ENCODE data around the gene PIF1. TPM values are rescaled to one million over a fixed set of nuclear protein-coding genes. Genes with fewer than 3 reads are reported as not detected.

Gene PIF1
- total RNA-seq, 4 donors from 2014 or later: 0.17 to 0.26 TPM; not detected in 2

DNA sequence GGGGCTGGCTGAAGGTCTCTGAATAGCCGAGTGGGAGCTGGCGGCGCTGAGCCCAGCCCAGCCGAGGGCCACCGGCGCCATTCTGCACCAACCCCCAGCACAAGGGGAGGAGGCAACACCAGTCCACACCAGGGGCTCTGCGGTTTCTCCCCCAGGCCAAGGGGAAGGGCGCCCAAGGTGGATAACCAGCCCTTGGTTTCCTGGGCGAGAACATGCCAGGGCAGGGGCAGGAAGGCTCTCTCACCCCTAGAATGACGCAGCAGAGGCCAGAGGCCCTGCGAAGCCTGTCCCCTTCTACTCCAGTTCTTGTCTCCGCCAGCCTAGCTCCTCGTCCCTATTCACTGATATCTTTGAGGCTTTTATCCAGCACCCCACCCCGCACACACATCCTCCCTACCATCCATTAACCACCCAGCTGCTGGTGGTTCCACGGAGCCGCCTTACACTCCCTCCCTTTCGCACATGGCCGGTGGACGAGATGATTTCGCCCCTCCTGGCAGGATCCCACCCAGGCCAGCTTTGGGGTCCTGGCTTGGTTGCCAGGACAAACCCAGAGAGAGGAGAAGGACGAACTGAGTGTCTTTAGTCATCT lies 51.3 kb downstream of the PIF1 start:
- Histone ChIP-seq H3K36me3 (no peaks in the 10 kb centered on the region), H3K4me1 (peaks cover 0 to 3% of the 10 kb centered on the region in 2 donors), H3K27ac (peak overlapping the region; percentile 8 to 64 (median 33)), H3K4me3 (peak overlapping the region in 3 of 4 donors; percentile 20 to 61 (median 58)), H3K27me3 (peaks cover 8 to 13% (median 9%) of the 10 kb centered on the region in 3 donors), H3K9me3 (no peaks in the 10 kb centered on the region)
- no peak for DNase-seq
- ATAC-seq: no peak
- TF ChIP-seq, protein P1, sequence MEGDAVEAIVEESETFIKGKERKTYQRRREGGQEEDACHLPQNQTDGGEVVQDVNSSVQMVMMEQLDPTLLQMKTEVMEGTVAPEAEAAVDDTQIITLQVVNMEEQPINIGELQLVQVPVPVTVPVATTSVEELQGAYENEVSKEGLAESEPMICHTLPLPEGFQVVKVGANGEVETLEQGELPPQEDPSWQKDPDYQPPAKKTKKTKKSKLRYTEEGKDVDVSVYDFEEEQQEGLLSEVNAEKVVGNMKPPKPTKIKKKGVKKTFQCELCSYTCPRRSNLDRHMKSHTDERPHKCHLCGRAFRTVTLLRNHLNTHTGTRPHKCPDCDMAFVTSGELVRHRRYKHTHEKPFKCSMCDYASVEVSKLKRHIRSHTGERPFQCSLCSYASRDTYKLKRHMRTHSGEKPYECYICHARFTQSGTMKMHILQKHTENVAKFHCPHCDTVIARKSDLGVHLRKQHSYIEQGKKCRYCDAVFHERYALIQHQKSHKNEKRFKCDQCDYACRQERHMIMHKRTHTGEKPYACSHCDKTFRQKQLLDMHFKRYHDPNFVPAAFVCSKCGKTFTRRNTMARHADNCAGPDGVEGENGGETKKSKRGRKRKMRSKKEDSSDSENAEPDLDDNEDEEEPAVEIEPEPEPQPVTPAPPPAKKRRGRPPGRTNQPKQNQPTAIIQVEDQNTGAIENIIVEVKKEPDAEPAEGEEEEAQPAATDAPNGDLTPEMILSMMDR (IDR thresholded peaks at IDR 0.05 in 4 of 5, conservative IDR thresholded peaks at IDR 0.05 in 1 of 5): no peak
- no peak for TF ChIP-seq POLR2A (IDR thresholded peaks at IDR 0.05)
- in situ Hi-C loops (cut with MboI; ENCODE audit: low sequenced_read_pairs in 4 of 4) (no loop called here), intact Hi-C loops (cut with DNase I; ENCODE audit: low total_unique reads) (no loop called here)

DNA sequence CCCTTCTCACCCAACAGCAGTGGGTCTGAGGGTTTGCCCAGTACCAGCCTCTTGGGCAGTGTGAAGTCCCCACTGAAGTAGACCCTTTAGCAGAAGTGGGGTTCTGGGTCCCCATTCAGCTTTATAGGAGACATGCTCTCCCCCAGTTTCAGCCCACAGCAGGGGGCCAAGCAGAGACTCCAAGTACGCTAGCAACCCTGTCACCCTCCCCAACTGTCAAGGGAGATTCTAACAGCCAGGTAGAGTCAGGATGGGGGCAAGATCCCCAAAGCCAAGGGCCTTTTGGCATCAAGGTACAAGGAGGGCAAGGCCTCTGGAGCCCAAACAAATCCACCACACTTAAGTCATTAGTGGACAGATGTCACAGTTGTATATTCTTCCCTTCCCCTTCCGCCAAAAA lies 51.8 kb downstream of the PIF1 start:
- Histone ChIP-seq H3K27me3 (peaks cover 8 to 13% (median 9%) of the 10 kb centered on the region in 3 donors), H3K27ac (peak overlapping the region in 3 of 4 donors; percentile 8 to 64 (median 25)), H3K9me3 (no peaks in the 10 kb centered on the region), H3K4me3 (peak overlapping the region in 2 of 4 donors; percentile 20 to 58), H3K36me3 (no peaks in the 10 kb centered on the region), H3K4me1 (peaks cover 0 to 3% of the 10 kb centered on the region in 2 donors)
- TF ChIP-seq, protein P1 (IDR thresholded peaks at IDR 0.05 in 4 of 5, conservative IDR thresholded peaks at IDR 0.05 in 1 of 5): no peak
- no peak for TF ChIP-seq POLR2A (IDR thresholded peaks at IDR 0.05)
- ATAC-seq (no peak), DNase-seq (no peak)
- in situ Hi-C loops (cut with MboI; ENCODE audit: low sequenced_read_pairs in 4 of 4): no loop called here
- intact Hi-C loops (cut with DNase I; ENCODE audit: low total_unique reads): no loop called here

DNA sequence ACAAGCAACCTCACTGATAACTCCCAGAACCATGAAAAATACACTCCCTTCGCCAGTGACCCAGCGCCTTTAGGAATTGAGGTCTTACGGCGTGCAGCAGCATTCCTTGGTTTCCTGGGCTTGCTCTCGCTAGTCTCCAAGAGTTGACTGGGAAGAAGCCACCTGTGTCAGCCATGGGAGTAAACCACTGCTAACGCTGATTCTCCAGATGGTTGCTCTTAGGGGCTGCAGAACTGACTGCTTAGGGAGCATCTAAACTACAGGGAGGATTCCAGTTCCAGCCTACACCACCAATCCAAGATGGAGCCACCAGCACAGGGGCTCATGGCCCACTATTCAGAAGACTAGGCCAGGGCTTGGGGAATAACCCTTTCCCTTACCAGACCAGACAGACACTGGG lies 52.5 kb downstream of the PIF1 start:
- in situ Hi-C loops (cut with MboI; ENCODE audit: low sequenced_read_pairs in 4 of 4) (no loop called here), intact Hi-C loops (cut with DNase I; ENCODE audit: low total_unique reads) (no loop called here)
- peak overlapping the region in 1 of 4 donors; percentile 64 for H3K27ac ChIP-seq
- peaks cover 8 to 13% (median 9%) of the 10 kb centered on the region in 3 donors for H3K27me3 ChIP-seq
- no peak overlapping the region for H3K4me3 ChIP-seq
- ATAC-seq (no peak), DNase-seq (no peak)
- H3K9me3 ChIP-seq: no peaks in the 10 kb centered on the region
- H3K36me3 ChIP-seq: no peaks in the 10 kb centered on the region
- peaks cover 0 to 3% of the 10 kb centered on the region in 2 donors for H3K4me1 ChIP-seq
- TF ChIP-seq POLR2A (IDR thresholded peaks at IDR 0.05): no peak
- TF ChIP-seq, protein P1 (IDR thresholded peaks at IDR 0.05 in 4 of 5, conservative IDR thresholded peaks at IDR 0.05 in 1 of 5): no peak

DNA sequence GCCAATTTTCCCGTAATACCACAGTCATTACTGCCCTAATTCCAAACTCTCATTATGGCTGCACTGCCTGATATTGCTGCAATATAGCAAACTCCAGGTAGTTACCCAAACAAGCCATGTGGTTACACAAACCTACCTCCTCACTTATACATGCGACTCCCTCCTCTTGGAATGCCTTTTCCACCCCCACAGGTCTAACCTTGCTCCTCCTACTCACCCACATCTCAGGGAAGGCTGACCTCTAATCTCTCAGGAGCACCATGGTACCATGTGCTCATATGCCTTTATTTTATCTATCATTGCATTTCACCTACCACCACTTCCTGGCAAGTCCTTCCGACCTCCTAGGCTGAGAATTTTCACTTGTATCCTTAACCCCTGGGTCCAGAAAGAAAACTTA lies 53.0 kb downstream of the PIF1 start:
- no peak for TF ChIP-seq POLR2A (IDR thresholded peaks at IDR 0.05)
- TF ChIP-seq, protein P1 (IDR thresholded peaks at IDR 0.05 in 4 of 5, conservative IDR thresholded peaks at IDR 0.05 in 1 of 5): no peak
- in situ Hi-C loops (cut with MboI; ENCODE audit: low sequenced_read_pairs in 4 of 4): no loop called here
- Histone ChIP-seq H3K27ac (no peak overlapping the region), H3K27me3 (peaks cover 8 to 13% (median 9%) of the 10 kb centered on the region in 3 donors), H3K4me3 (no peak overlapping the region), H3K9me3 (no peaks in the 10 kb centered on the region), H3K4me1 (peaks cover 0 to 3% of the 10 kb centered on the region in 2 donors), H3K36me3 (no peaks in the 10 kb centered on the region)
- no peak for ATAC-seq
- intact Hi-C loops (cut with DNase I; ENCODE audit: low total_unique reads): no loop called here
- no peak for DNase-seq
